AG04449 (cell line): ENCODE measurements around the gene PXDN.

Source experiments
- CTCF ChIA-PET: fragments of 350-600 bp; formaldehyde crosslinking; extraction: SDS; loops from one replicate; lab custom pipeline; 2021; ENCODE audit warnings: antibody characterized with exemption; lab: Yijun Ruan, JAX
- POLR2A ChIA-PET: fragments of 400-600, 350-600 bp; formaldehyde crosslinking; extraction: SDS; loops from one replicate; lab custom pipeline; 2020; ENCODE audit warnings: antibody characterized with exemption, inconsistent platforms; lab: Yijun Ruan, JAX
- DNase-seq: peaks from one replicate; pipeline ENCODE4 v3.0.0-alpha.2; 2010; ENCODE audit warnings: low read depth, low spot score
- H3K4me3 ChIP-seq: 2 replicates; pipeline ENCODE4 v1.5.1; 2011; ENCODE audit warnings: low read depth, mild to moderate bottlenecking, control low read depth, low read length
- TF ChIP-seq, protein P1 (sequence below): IDR thresholded peaks from one replicate; pipeline ENCODE4 v1.5.1; 2011; ENCODE audit warnings: mild to moderate bottlenecking, moderate library complexity, low read length, control low read depth, inconsistent platforms; ENCODE audit not compliant: insufficient read depth; ENCODE audit errors: missing control alignments

Gene PXDN

DNA sequence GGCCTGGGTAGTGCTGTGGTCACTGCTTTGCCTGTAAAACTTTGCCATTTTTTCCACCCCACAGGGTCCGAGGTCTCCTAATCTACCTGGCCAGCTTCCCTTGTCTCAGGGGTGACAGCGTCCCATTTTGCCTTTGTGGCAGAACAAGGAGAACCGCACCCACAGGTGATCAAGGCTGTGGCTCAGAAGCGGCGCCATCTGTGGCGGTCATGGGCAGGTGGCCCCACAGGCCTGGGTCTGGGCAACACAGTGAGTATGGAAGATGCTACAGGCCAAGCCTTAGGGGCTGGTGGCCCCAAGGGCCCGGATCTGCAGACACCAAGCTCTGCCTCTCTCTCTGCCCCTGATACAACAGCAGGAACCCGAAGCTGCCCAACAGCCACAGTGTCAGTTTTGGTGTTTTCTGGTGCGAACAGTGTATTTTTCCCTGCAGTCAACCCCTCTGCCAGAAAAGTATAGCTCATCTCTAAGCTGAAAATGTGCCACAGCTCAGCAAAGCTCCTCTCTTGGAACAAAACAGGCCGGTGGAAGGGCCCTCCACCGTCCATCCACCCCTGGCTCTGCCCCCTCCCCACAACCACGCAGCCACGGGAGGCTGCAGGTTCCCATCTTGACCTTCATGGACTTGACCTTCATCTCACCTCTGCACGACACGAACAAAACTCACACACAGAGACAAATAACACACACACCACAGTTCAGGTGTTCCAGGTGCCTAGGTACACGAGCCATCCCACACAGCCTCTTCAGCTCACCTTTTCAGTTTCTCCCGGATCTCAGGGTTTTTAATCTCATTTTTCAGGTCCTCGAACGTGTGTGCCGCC, 96.7 kb downstream of the PXDN start:
- TF ChIP-seq, protein P1, sequence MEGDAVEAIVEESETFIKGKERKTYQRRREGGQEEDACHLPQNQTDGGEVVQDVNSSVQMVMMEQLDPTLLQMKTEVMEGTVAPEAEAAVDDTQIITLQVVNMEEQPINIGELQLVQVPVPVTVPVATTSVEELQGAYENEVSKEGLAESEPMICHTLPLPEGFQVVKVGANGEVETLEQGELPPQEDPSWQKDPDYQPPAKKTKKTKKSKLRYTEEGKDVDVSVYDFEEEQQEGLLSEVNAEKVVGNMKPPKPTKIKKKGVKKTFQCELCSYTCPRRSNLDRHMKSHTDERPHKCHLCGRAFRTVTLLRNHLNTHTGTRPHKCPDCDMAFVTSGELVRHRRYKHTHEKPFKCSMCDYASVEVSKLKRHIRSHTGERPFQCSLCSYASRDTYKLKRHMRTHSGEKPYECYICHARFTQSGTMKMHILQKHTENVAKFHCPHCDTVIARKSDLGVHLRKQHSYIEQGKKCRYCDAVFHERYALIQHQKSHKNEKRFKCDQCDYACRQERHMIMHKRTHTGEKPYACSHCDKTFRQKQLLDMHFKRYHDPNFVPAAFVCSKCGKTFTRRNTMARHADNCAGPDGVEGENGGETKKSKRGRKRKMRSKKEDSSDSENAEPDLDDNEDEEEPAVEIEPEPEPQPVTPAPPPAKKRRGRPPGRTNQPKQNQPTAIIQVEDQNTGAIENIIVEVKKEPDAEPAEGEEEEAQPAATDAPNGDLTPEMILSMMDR = no peak
- POLR2A ChIA-PET = no interaction called here
- no peak for DNase-seq
- CTCF ChIA-PET = interaction anchor here (1.0 to 2.7 kb wide), 2 partner anchors 15 to 103 kb away, joined by 3 to 11 read pairs; no protein-coding TSS in a partner anchor
- no peak overlapping the region for H3K4me3 ChIP-seq

DNA sequence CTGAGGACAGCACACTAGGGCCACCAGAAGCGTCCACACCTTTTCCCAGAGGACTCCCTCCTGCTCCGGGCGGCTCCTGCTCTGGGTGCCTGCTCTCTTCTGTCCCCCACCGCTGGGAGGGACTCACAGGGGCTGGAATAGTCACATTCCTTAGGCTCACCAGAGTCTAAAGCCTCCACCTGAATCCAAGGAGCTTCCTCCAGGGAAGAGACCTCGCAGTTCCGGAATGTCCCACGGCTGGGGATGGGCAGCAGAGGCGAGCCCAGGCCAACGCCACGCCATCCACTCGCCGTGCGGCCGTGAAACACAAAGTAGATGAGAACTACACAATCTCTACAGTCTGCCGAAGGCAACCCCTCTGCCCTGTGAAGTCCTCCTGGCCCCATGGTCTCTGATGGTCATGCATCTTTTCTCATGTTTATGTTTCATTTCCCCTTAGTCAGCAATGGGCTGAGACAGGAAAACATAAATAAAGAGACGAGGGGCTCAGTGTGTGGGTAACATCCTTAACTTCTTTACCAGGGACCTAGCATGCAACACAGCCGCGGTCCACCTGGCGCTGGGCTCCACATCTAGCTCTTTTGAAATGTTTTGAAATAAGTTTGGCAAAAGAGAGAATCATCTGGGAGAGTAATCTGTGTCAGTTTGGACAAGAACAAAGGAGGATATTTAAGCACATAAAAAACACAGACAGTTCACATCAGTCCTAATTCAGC, 98.4 kb downstream of the PXDN start:
- H3K4me3 ChIP-seq = no peak overlapping the region
- CTCF ChIA-PET = interaction anchor here (2.2 to 2.7 kb wide), 3 partner anchors 95 to 172 kb away, joined by 9 to 11 read pairs (median 10); no protein-coding TSS in a partner anchor
- no peak for DNase-seq
- POLR2A ChIA-PET = no interaction called here
- TF ChIP-seq, protein P1 = no peak

DNA sequence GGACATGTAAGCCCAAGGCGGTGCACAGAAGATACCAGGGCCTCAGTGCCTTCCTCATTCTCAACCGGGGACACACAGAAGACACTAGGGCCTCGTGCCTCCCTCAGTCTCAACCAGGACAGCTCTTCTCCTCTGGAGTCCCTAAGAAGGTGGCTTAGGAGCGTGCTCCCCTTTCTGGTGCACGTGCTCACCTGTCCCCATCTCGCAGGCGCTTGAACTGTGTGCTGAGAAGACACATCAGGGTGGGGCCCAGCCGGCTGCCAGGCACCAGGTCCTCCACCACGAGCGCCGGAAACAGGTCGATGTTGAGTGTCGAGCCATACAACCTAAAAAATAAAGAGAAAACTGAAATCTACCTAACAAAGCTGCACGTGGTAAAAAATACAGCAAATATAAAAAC, 99.9 kb downstream of the PXDN start:
- POLR2A ChIA-PET = no interaction called here

DNA sequence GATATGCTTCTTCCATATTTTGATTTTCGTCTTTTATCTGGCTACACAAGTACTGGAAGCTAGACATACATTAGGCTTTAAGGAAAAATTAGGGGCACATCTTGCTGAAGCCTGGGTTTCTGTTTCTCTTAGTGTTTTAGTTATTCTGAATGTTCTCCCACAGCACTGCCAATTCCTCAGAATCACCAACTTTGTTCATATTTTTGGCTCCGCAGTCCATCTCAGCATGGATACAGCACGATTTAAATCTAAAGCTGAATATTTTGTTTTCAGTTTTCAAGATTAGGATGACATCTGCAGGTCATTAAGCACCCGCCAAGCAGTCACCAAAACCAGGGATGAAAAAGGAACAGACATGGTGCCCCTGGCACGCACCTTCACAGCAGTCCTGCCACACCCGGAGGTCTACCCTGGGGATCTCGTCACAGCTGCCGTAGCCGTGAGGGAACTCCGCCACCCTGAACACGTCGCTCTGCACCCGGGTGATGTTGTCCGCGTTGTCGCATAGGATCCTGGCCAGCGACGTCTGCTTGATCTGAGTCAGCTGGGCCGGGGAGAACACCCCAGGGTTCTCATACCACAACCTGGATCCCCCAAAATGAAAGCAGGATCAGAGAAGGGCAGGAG, 101.2 kb downstream of the PXDN start:
- no peak overlapping the region for H3K4me3 ChIP-seq
- ChIA-PET POLR2A (no interaction called here), CTCF (interaction anchor here (0.9 to 3.1 kb wide), 3 partner anchors 11 to 108 kb away, joined by 3 to 9 read pairs (median 4); no protein-coding TSS in a partner anchor)
- TF ChIP-seq, protein P1 = no peak
- no peak for DNase-seq

More for the DNA sequence above, 99.9 kb downstream of the PXDN start:
- CTCF ChIA-PET = interaction anchor here (1.1 to 2.6 kb wide), 3 partner anchors 27 to 173 kb away, joined by 3 to 10 read pairs (median 9); no protein-coding TSS in a partner anchor
- TF ChIP-seq, protein P1 = no peak
- DNase-seq = no peak
- no peak overlapping the region for H3K4me3 ChIP-seq

DNA sequence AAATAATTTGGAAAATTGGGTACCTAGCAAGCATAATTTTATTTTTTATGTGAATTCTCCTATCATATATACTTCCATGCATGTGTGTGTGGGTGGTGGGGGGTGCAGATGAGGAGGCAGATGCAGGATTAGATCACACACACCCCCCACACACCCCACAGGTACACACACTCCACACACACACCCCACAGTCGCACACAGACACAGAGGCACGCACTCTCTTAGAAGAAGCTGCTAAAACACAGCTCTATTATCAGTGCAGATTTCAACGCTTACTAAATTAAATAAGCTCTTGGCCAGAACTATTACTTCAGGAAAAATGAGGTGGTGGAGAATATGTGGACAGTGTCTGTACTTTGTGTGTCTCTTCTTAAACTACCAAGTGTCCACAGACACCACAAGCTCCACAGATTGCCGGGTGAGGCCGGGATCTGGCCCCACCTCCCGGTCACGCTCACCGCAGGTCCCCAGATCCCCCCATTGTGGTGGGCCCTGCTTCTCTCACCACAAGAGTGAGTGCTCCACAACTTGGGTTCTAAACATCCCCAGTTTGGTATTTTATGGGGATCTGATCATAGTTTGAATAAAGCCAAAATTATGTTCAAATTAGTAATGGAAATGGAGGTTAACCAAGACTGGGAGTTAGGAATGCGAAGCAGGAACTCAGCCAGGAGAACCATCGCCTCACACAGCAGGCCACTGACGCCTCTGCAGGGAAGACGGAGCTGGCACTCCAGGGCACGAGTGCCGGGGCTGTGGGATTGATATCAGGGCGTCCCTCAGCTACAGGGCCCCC, 102.1 kb downstream of the PXDN start:
- H3K4me3 ChIP-seq = no peak overlapping the region
- CTCF ChIA-PET = interaction anchor here (1.3 to 3.1 kb wide), 5 partner anchors 12 to 175 kb away, joined by 3 to 9 read pairs (median 4); no protein-coding TSS in a partner anchor
- no peak for DNase-seq
- TF ChIP-seq, protein P1 = no peak
- POLR2A ChIA-PET = interaction anchor here (0.6 kb wide), 1 partner anchor 189 kb away, joined by 4 read pairs; no protein-coding TSS in a partner anchor
